PFSK-1 (cell line): ENCODE data around the gene PTPRN2.

Source experiments
- FOXP2 ChIP-seq: optimal IDR thresholded peaks from 2 replicates; pipeline ENCODE3; 2011; ENCODE audit warnings: borderline replicate concordance, control low read depth, inconsistent platforms; ENCODE audit not compliant: insufficient read depth; ENCODE audit errors: extremely low read length, extremely low read depth
- POLR2AphosphoS5 ChIP-seq: IDR thresholded peaks from 2 replicates; pipeline ENCODE4 v1.6.1; 2012; ENCODE audit warnings: low read depth, mild to moderate bottlenecking, control low read depth, low read length, moderate library complexity
- SIN3A ChIP-seq: IDR thresholded peaks from 2 replicates; pipeline ENCODE4 v1.6.1; 2012; ENCODE audit warnings: mild to moderate bottlenecking, low read length, moderate library complexity, borderline replicate concordance; ENCODE audit not compliant: insufficient read depth
- TAF1 ChIP-seq: IDR thresholded peaks from 2 replicates; pipeline ENCODE4 v1.6.1; 2012; ENCODE audit warnings: low read length, control low read depth, borderline replicate concordance; ENCODE audit not compliant: insufficient read depth
- TF ChIP-seq, protein P1 (sequence below), 2 experiments: IDR thresholded peaks; 2 replicates each; pipeline versions ENCODE4 v1.6.1 to v1.8.0; 2011 to 2012; ENCODE audit warnings: low read depth in 2 of 2, low read length in 2 of 2, control low read depth in 1 of 2, inconsistent platforms in 1 of 2, mild to moderate bottlenecking in 1 of 2, moderate library complexity in 1 of 2; ENCODE audit not compliant: insufficient read depth in 1 of 2

DNA sequence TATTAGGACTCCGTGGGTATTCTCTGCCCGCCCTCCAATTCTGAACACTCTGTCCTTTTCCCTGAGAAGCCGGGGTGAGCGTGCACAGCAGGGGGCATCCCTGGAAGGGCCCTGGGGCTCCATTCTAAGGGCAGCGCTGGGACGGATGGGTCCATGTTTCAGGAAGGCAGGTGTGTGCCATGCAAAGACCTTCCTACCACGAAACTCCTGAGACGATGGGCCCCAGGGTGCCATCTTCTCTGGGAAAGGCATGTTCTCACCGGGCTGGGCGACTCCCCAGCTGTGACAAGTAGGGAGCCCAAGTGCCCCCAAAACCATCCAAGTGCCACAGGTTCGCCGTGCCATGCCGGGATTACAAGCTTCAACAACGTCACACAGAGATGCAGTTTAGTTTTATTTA lies 994.1 kb downstream of the PTPRN2 start:
- no peak for TF ChIP-seq TAF1
- TF ChIP-seq SIN3A: no peak
- no peak for TF ChIP-seq POLR2AphosphoS5
- TF ChIP-seq, protein P1, sequence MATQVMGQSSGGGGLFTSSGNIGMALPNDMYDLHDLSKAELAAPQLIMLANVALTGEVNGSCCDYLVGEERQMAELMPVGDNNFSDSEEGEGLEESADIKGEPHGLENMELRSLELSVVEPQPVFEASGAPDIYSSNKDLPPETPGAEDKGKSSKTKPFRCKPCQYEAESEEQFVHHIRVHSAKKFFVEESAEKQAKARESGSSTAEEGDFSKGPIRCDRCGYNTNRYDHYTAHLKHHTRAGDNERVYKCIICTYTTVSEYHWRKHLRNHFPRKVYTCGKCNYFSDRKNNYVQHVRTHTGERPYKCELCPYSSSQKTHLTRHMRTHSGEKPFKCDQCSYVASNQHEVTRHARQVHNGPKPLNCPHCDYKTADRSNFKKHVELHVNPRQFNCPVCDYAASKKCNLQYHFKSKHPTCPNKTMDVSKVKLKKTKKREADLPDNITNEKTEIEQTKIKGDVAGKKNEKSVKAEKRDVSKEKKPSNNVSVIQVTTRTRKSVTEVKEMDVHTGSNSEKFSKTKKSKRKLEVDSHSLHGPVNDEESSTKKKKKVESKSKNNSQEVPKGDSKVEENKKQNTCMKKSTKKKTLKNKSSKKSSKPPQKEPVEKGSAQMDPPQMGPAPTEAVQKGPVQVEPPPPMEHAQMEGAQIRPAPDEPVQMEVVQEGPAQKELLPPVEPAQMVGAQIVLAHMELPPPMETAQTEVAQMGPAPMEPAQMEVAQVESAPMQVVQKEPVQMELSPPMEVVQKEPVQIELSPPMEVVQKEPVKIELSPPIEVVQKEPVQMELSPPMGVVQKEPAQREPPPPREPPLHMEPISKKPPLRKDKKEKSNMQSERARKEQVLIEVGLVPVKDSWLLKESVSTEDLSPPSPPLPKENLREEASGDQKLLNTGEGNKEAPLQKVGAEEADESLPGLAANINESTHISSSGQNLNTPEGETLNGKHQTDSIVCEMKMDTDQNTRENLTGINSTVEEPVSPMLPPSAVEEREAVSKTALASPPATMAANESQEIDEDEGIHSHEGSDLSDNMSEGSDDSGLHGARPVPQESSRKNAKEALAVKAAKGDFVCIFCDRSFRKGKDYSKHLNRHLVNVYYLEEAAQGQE (IDR thresholded peaks at IDR 0.05; ENCODE audit: insufficient read depth in 1 of 2, low read depth in 2 of 2, low read length in 2 of 2): no peak
- no peak for TF ChIP-seq FOXP2
